ENCODE results near the gene VAV3. TPM values are rescaled to one million over a fixed set of nuclear protein-coding genes. Genes with fewer than 3 reads are reported as not detected.

Gene VAV3
- total and polyA plus RNA-seq, 3 donors from 2014 or later, result 10.1 to 11.4 (median 11.3) TPM

DNA sequence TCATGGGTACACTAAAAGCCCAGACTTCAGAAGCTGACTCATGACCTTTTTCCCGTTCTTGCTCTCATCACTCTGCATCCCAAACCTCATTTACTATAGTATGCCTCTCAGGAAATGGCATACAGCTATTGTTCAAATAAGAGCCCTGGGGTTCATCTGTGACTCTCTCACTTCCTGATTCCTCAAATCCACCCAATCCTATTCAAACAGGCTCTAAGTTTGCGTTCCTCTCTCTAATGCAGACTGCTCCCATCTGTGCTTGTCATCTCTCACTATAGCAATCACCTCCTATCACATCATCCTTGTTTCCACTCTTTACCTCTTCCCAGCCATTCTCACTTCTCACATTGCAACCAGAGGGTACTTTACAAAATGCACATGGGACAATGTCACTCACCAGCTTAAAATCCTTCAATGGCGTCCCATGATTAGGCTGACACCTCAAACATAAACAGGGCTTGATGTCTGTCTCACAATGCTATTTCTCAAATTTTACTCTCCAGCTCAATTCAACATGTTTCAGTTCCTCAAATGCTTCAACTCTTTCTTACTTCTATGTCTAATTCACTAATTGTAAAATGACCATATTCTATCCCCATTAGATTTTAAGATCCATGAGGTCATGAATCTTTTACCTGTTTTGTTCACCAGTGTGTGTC lies 415.7 kb downstream of the VAV3 start:
- TF ChIP-seq CTCF (IDR thresholded peaks at IDR 0.05), result no peak
- no peak for TF ChIP-seq POLR2A (IDR thresholded peaks at IDR 0.05)
- no peak for DNase-seq
- Histone ChIP-seq H3K4me3 (no peak overlapping the region), H3K27ac (no peak overlapping the region), H3K4me1 (no peaks in the 10 kb centered on the region), H3K27me3 (no peaks in the 10 kb centered on the region), H3K36me3 (ENCODE audit: low read depth, missing control alignments) (no peaks in the 10 kb centered on the region), H3K9me3 (no peaks in the 10 kb centered on the region)
- intact Hi-C loops (cut with DNase I; ENCODE audit: low total_unique reads), result no loop called here
- WGBS, 2 donors, result 89 to 91% methylated on average over 3 of the region's 3 CpGs

DNA sequence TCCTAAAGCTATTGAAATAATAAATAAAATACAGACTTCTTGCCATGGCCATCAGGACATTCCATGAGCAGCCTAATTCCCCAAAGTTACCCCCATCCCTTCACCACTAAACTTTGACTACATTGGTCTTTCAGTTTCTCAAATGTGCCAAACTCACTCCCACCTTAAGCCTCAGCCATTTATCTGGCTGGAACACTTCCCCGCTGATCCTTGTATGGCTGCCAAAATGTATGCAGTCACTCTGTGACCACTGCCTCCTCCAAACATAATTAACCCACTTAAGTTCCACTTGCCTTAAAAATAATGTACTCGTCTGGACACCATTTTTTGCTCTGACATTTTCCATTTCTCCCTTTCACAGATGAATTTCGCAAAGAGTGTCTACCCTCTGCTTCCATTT lies 416.7 kb downstream of the VAV3 start:
- H3K36me3 ChIP-seq (ENCODE audit: low read depth, missing control alignments), result no peaks in the 10 kb centered on the region
- no peak for DNase-seq
- 64 to 74% methylated on average over 3 of the region's 3 CpGs for WGBS, 2 donors
- H3K9me3 ChIP-seq, result no peaks in the 10 kb centered on the region
- no peak overlapping the region for H3K4me3 ChIP-seq
- H3K27ac ChIP-seq, result no peak overlapping the region
- H3K4me1 ChIP-seq, result no peaks in the 10 kb centered on the region
- no peaks in the 10 kb centered on the region for H3K27me3 ChIP-seq
- intact Hi-C loops (cut with DNase I; ENCODE audit: low total_unique reads), result no loop called here
- no peak for TF ChIP-seq POLR2A (IDR thresholded peaks at IDR 0.05)
- TF ChIP-seq CTCF (IDR thresholded peaks at IDR 0.05), result no peak

DNA sequence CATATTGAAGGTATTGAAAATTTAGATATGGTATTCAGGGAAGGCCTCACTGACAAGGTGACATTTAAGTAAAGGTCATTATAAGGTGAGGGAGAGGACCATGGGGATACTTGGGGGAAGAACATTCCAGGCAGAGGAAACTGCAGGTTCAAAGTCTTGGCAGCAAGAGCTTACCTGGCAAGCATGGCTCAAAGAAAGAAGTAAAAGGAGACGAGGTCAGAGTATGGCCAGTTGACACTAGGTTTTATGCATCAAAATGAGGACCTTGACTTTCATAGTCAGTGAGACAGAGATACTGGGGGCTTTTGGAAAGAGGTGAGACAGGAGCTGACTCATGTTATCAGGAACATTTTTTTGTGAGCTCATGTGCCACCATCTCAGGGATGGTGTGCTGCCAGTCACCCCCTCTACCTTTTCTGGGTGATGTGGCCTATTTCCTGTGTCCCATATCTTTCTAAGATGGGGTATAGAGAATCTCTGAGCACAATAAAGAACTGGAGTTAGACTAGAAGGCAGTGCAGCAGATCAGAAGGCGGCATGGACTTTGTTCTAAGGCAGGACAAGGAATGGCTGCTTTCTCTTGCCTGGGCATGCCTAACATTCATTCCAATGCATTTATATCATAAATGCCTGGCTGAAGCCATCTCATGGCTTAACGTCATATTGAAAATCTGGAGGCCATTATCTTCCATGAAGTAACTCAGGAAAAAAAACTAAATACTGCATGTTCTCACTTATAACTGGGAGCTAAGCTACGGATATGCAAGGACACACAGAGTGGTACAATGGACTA lies 417.4 kb downstream of the VAV3 start:
- Histone ChIP-seq H3K27me3 (no peaks in the 10 kb centered on the region), H3K27ac (no peak overlapping the region), H3K4me3 (no peak overlapping the region), H3K36me3 (ENCODE audit: low read depth, missing control alignments) (no peaks in the 10 kb centered on the region), H3K4me1 (no peaks in the 10 kb centered on the region), H3K9me3 (no peaks in the 10 kb centered on the region)
- intact Hi-C loops (cut with DNase I; ENCODE audit: low total_unique reads), result no loop called here
- no peak for TF ChIP-seq CTCF (IDR thresholded peaks at IDR 0.05)
- TF ChIP-seq POLR2A (IDR thresholded peaks at IDR 0.05), result no peak
- WGBS, 2 donors, result 92 to 93% methylated on average over 4 of the region's 4 CpGs
- no peak for DNase-seq

GRCh38 chr1:107546576-107546975 lies 418.4 kb downstream of the VAV3 start:
- Histone ChIP-seq H3K4me1 (no peaks in the 10 kb centered on the region), H3K27ac (no peak overlapping the region), H3K27me3 (no peaks in the 10 kb centered on the region), H3K9me3 (no peaks in the 10 kb centered on the region), H3K4me3 (no peak overlapping the region), H3K36me3 (ENCODE audit: low read depth, missing control alignments) (no peaks in the 10 kb centered on the region)
- TF ChIP-seq POLR2A (IDR thresholded peaks at IDR 0.05) (no peak), CTCF (IDR thresholded peaks at IDR 0.05) (no peak)
- WGBS, 2 donors, result 92 to 96% methylated on average over 4 of the region's 4 CpGs
- no peak for DNase-seq
- intact Hi-C loops (cut with DNase I; ENCODE audit: low total_unique reads), result no loop called here
